Calu3 (cell line): Measurements from ENCODE around the gene SETBP1. TPM values are rescaled to one million over a fixed set of nuclear protein-coding genes. Genes with fewer than 3 reads are reported as not detected.

Source experiments
- BruUV-seq: library from RNA; stranded (reverse); fragments of 400-500 nt; replicated peaks from 2 replicates; lab custom pipeline; 2021; lab: Mats Ljungman, UMichigan
- CTCF ChIA-PET: fragments of 300-600 bp; sonication (Branson Sonifier 250); formaldehyde crosslinking; loops from one replicate; lab custom pipeline; 2022; ENCODE audit warnings: antibody characterized with exemption; lab: Charles Lee
- DNase-seq: peaks from one replicate; pipeline ENCODE4 v3.0.0; 2022
- H3K27ac Mint-ChIP-seq: one replicate; pipeline ENCODE4 v1.8.0; 2022; ENCODE audit warnings: mixed read lengths; ENCODE audit not compliant: unreplicated experiment
- H3K27me3 Mint-ChIP-seq: one replicate; pipeline ENCODE4 v1.8.0; 2022; ENCODE audit warnings: mixed read lengths; ENCODE audit not compliant: unreplicated experiment
- H3K36me3 Mint-ChIP-seq: one replicate; pipeline ENCODE4 v1.8.0; 2022; ENCODE audit warnings: mild to moderate bottlenecking, moderate library complexity, mixed read lengths; ENCODE audit not compliant: insufficient read depth, unreplicated experiment
- H3K4me1 Mint-ChIP-seq: one replicate; pipeline ENCODE4 v1.8.0; 2022; ENCODE audit warnings: mild to moderate bottlenecking, low read depth, mixed read lengths; ENCODE audit not compliant: unreplicated experiment
- H3K4me3 Mint-ChIP-seq: one replicate; pipeline ENCODE4 v1.8.0; 2022; ENCODE audit warnings: mild to moderate bottlenecking, low read depth, moderate library complexity, mixed read lengths; ENCODE audit not compliant: unreplicated experiment
- H3K9me3 Mint-ChIP-seq: one replicate; pipeline ENCODE4 v1.8.0; 2022; ENCODE audit warnings: low read depth, mixed read lengths; ENCODE audit not compliant: unreplicated experiment
- intact Hi-C: fragments of 100-400 bp; cut with micrococcal nuclease; formaldehyde crosslinking; loops from one replicate; pipeline ENCODE4 v1.10.0; 2022; ENCODE audit not compliant: unreplicated experiment
- total RNA-seq: library from RNA; stranded (reverse); gene quantifications from 2 replicates; pipeline ENCODE4 v1.2.3, GENCODE V29; 2022
- TF ChIP-seq, protein P1 (sequence below): fragments of 200-600 bp; IDR thresholded peaks from one replicate; pipeline ENCODE4 v1.8.0; 2022; ENCODE audit warnings: antibody characterized with exemption; ENCODE audit not compliant: unreplicated experiment

SETBP1 gene
- total RNA-seq, 1 experiment from 2014 or later = 6.0 TPM

- intact Hi-C loops = no loop called here
- no peaks in the 10 kb centered on the region for H3K4me1 Mint-ChIP-seq
- no peak overlapping the region for H3K27ac Mint-ChIP-seq
- no peaks in the 10 kb centered on the region for H3K27me3 Mint-ChIP-seq
- no TSS peak for BruUV-seq
- DNase-seq = no peak
- no peaks in the 10 kb centered on the region for H3K36me3 Mint-ChIP-seq
- TF ChIP-seq, protein P1, sequence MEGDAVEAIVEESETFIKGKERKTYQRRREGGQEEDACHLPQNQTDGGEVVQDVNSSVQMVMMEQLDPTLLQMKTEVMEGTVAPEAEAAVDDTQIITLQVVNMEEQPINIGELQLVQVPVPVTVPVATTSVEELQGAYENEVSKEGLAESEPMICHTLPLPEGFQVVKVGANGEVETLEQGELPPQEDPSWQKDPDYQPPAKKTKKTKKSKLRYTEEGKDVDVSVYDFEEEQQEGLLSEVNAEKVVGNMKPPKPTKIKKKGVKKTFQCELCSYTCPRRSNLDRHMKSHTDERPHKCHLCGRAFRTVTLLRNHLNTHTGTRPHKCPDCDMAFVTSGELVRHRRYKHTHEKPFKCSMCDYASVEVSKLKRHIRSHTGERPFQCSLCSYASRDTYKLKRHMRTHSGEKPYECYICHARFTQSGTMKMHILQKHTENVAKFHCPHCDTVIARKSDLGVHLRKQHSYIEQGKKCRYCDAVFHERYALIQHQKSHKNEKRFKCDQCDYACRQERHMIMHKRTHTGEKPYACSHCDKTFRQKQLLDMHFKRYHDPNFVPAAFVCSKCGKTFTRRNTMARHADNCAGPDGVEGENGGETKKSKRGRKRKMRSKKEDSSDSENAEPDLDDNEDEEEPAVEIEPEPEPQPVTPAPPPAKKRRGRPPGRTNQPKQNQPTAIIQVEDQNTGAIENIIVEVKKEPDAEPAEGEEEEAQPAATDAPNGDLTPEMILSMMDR = no peak
- CTCF ChIA-PET = no interaction called here
- no peak overlapping the region for H3K4me3 Mint-ChIP-seq
- no peaks in the 10 kb centered on the region for H3K9me3 Mint-ChIP-seq
These were observed 342.8 kb downstream of the SETBP1 start for GRCh38 chr18:45023519-45023918.

DNA sequence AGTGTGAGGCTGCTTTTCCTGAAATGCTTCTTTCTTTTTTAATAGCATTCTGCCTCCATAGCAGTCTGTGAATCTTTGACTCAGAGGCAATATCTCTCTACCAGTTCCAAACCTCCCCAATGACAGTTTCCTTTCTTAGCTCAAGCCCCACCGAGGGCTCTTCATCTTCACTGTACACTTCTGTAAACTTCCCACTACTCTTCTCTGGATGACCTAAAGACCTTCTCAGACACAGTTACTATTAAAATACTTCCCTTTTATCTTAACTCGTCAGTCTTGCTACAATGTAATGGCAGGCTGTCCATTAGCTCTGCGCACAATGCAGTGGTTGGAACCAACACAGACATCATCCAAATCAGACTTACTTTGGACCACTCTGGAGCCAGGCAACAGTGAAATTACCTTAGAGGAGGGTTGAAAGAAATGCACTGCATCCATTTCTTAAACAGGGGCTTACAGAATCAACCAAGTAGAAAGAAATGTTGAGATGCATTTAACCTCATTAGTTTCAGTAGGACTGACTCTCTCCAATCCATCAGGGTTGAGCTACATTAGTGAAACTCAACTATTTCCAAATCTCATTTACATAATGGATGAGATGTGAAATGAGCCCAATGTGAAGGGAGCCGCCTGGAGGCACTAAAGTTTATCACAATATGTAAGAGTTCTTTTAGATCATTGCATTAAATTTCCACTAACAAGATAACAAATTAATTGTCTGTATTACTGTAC, 343.8 kb downstream of the SETBP1 start:
- no TSS peak for BruUV-seq
- TF ChIP-seq, protein P1 = no peak
- CTCF ChIA-PET = no interaction called here
- Mint-ChIP-seq H3K4me1 (no peaks in the 10 kb centered on the region), H3K27me3 (no peaks in the 10 kb centered on the region), H3K36me3 (no peaks in the 10 kb centered on the region), H3K27ac (no peak overlapping the region), H3K4me3 (no peak overlapping the region), H3K9me3 (no peaks in the 10 kb centered on the region)
- intact Hi-C loops = no loop called here
- DNase-seq = no peak

DNA sequence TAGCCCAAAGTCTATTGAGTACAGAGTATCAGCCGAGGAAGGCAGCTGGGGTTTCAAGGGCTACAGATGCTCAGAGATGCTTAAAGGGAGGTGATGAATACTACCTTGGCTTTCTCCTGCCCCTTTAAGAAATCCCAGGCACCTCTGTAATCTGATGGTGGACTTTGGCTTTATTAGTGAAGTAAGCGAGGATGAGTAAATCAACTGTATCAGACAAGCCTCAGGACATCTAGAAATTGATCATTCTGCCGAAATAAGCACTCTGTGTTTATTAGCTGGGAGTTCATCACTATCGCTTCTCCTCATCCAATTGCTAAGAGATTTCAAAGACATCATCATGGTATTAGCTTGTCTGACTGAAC, 344.4 kb downstream of the SETBP1 start:
- Mint-ChIP-seq H3K27me3 (no peaks in the 10 kb centered on the region), H3K4me1 (no peaks in the 10 kb centered on the region), H3K27ac (no peak overlapping the region), H3K36me3 (no peaks in the 10 kb centered on the region), H3K9me3 (no peaks in the 10 kb centered on the region), H3K4me3 (no peak overlapping the region)
- no peak for DNase-seq
- CTCF ChIA-PET = interaction anchor here (1.0 kb wide), 1 partner anchor 31 kb away, joined by 3 read pairs; no protein-coding TSS in a partner anchor
- TF ChIP-seq, protein P1 = no peak
- intact Hi-C loops = no loop called here
- no TSS peak for BruUV-seq

DNA sequence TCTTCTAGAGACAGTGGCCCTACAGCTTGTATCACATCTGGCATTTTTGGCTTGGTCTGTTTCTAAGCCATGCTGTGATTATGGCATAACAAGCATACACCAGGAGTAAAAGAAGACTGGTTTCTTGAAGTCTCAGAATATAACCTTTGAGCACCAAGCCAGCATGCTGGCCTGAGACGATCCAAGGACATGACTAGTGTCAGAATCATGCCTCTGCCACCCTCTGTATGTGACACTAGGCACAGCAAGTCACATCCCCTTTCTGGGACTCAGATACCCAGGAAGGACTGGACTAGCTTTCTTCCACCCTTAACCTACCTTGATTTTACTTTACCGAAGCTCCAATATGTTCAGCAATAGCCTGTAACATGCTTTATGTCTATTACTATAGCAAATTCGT, 345.5 kb downstream of the SETBP1 start:
- H3K36me3 Mint-ChIP-seq = no peaks in the 10 kb centered on the region
- no peaks in the 10 kb centered on the region for H3K4me1 Mint-ChIP-seq
- peaks cover 3% of the 10 kb centered on the region for H3K9me3 Mint-ChIP-seq
- intact Hi-C loops = no loop called here
- H3K27me3 Mint-ChIP-seq = no peaks in the 10 kb centered on the region
- H3K27ac Mint-ChIP-seq = no peak overlapping the region
- CTCF ChIA-PET = interaction anchor here (1.0 kb wide), 1 partner anchor 30 kb away, joined by 3 read pairs; no protein-coding TSS in a partner anchor
- TF ChIP-seq, protein P1 = no peak
- no peak for DNase-seq
- BruUV-seq = no TSS peak
- H3K4me3 Mint-ChIP-seq = no peak overlapping the region
